Fibroblast of lung (primary cell): Measurements from ENCODE around the gene KCNK2.

ENCODE experiments used
- CTCF ChIP-seq, 2 donors: IDR thresholded peaks in 1 of 2; conservative IDR thresholded peaks in 1 of 2; 1 replicate in 1 of 2; 2 replicates in 1 of 2; pipeline ENCODE4 v1.5.1; 2011 to 2012; ENCODE audit warnings: low read length in 2 of 2, control low read depth in 1 of 2, inconsistent platforms in 1 of 2, low read depth in 1 of 2, mild to moderate bottlenecking in 1 of 2
- EZH2 ChIP-seq: IDR thresholded peaks from 2 replicates; pipeline ENCODE4 v1.5.1; 2012; ENCODE audit warnings: low read length, control low read depth, mild to moderate bottlenecking; ENCODE audit errors: missing control alignments

- TF ChIP-seq CTCF (conservative IDR thresholded peaks at IDR 0.05 in 1 of 2, IDR thresholded peaks at IDR 0.05 in 1 of 2; ENCODE audit: low read depth in 1 of 2, low read length in 2 of 2): no peak
- TF ChIP-seq EZH2: no peak
These were observed 27.1 kb upstream of the KCNK2 start for GRCh38 chr1:215055281-215055935.
